CD4-positive, alpha-beta T cell treated with Interleukin-21 for 1 hour (primary cell): ENCODE measurements around the gene MYO1E.
A peak's percentile ranks its signal among the peaks of the same experiment; 100 is the strongest.

ENCODE experiments used
- DNase-seq: peaks from one replicate; pipeline ENCODE4 v3.0.0-alpha.2; 2020

Gene MYO1E

GRCh38 chr15:59313641-59314332 is 58.9 kb downstream of the MYO1E start:
- DNase-seq, result no peak

- no peak for DNase-seq
Observed at GRCh38 chr15:59312205-59312604, 60.5 kb downstream of the MYO1E start.

- DNase-seq, result no peak
Observed at GRCh38 chr15:59311195-59311594, 61.5 kb downstream of the MYO1E start.

GRCh38 chr15:59309405-59309804 is 63.3 kb downstream of the MYO1E start:
- DNase-seq, result no peak

GRCh38 chr15:59307165-59307537 is 65.5 kb downstream of the MYO1E start:
- no peak for DNase-seq

- no peak for DNase-seq
Observed at GRCh38 chr15:59306520-59307164, 66.0 kb downstream of the MYO1E start.

GRCh38 chr15:59304807-59305206 is 67.9 kb downstream of the MYO1E start:
- DNase-seq, result no peak

- no peak for DNase-seq
Observed at GRCh38 chr15:59304034-59304795, 68.5 kb downstream of the MYO1E start.

- no peak for DNase-seq
Observed at GRCh38 chr15:59303633-59304032, 69.0 kb downstream of the MYO1E start.

- DNase-seq, result no peak
Observed at GRCh38 chr15:59303136-59303535, 69.5 kb downstream of the MYO1E start.

GRCh38 chr15:59301527-59301926 is 71.1 kb downstream of the MYO1E start:
- no peak for DNase-seq

- DNase-seq, result no peak
Observed at GRCh38 chr15:59300618-59301139, 72.0 kb downstream of the MYO1E start.

GRCh38 chr15:59299929-59300617 is 72.6 kb downstream of the MYO1E start:
- peak; percentile 76 for DNase-seq

- no peak for DNase-seq
Observed at GRCh38 chr15:59298854-59299250, 73.8 kb downstream of the MYO1E start.

GRCh38 chr15:59298225-59298853 is 74.3 kb downstream of the MYO1E start:
- DNase-seq, result no peak

GRCh38 chr15:59296181-59296617 is 76.5 kb downstream of the MYO1E start:
- DNase-seq, result no peak

GRCh38 chr15:59295261-59296001 is 77.2 kb downstream of the MYO1E start:
- no peak for DNase-seq

GRCh38 chr15:59294574-59295260 is 78.0 kb downstream of the MYO1E start:
- no peak for DNase-seq

- no peak for DNase-seq
Observed at GRCh38 chr15:59292442-59293151, 80.1 kb downstream of the MYO1E start.

GRCh38 chr15:59291213-59291549 is 81.5 kb downstream of the MYO1E start:
- DNase-seq, result no peak
